GM21619 (cell line): ENCODE results near the gene RACK1.
A peak's percentile ranks its signal among the peaks of the same experiment; 100 is the strongest.

Source experiments
- ATAC-seq: cut with Tn5 transposase; IDR thresholded peaks from one replicate; pipeline ENCODE4 v1.9.1; 2021; ENCODE audit not compliant: unreplicated experiment

RACK1 gene

GRCh38 chr5:181234455-181235306, 9.0 kb downstream of the RACK1 start:
- ATAC-seq = no peak

- ATAC-seq = no peak
These were observed 9.8 kb downstream of the RACK1 start for GRCh38 chr5:181233801-181234454.

GRCh38 chr5:181233088-181233800, 10.5 kb downstream of the RACK1 start:
- ATAC-seq = no peak

- ATAC-seq = no peak
These were observed 11.1 kb downstream of the RACK1 start for GRCh38 chr5:181232593-181232992.

GRCh38 chr5:181231432-181231831, 12.3 kb downstream of the RACK1 start:
- ATAC-seq = no peak

- ATAC-seq = no peak
These were observed 13.2 kb downstream of the RACK1 start for GRCh38 chr5:181230551-181230950.

GRCh38 chr5:181229996-181230395, 13.7 kb downstream of the RACK1 start:
- ATAC-seq = no peak

GRCh38 chr5:181224390-181225229, 19.1 kb downstream of the RACK1 start:
- no peak for ATAC-seq

- ATAC-seq = no peak
These were observed 19.8 kb downstream of the RACK1 start for GRCh38 chr5:181223729-181224389.

- ATAC-seq = peak; percentile 56
These were observed 20.5 kb downstream of the RACK1 start, which contains the start of gene TRIM41 for GRCh38 chr5:181223058-181223728. Gene TRIM41 (plus strand): TSS chr5:181223281. CDS start chr5:181224000, 719 bp downstream.

GRCh38 chr5:181222630-181223057, 21.1 kb downstream of the RACK1 start:
- ATAC-seq = no peak

- peak; percentile 26 for ATAC-seq
These were observed 21.7 kb downstream of the RACK1 start for GRCh38 chr5:181221792-181222629.

- ATAC-seq = no peak
These were observed 22.5 kb downstream of the RACK1 start for GRCh38 chr5:181221105-181221791.

- ATAC-seq = no peak
These were observed 23.6 kb downstream of the RACK1 start for GRCh38 chr5:181220178-181220515.

- ATAC-seq = no peak
These were observed 24.2 kb downstream of the RACK1 start for GRCh38 chr5:181219262-181220177.

- ATAC-seq = no peak
These were observed 24.9 kb downstream of the RACK1 start for GRCh38 chr5:181218795-181219124.

GRCh38 chr5:181217803-181218062, 26.0 kb downstream of the RACK1 start:
- ATAC-seq = peak; percentile 18
